IPS-11a (cell line): ENCODE results near the gene KRT78.

Source experiments
- H3K4me3 ChIP-seq: one replicate; pipeline ENCODE4 v1.5.1; 2013; ENCODE audit warnings: low read depth, low read length, control low read depth

KRT78 gene

GRCh38 chr12:52812749-52813148, 36.0 kb downstream of the KRT78 start:
- no peak overlapping the region for H3K4me3 ChIP-seq

GRCh38 chr12:52812073-52812400, 36.8 kb downstream of the KRT78 start:
- no peak overlapping the region for H3K4me3 ChIP-seq

- H3K4me3 ChIP-seq = no peak overlapping the region
Observed at GRCh38 chr12:52811191-52812072, 37.4 kb downstream of the KRT78 start.

- no peak overlapping the region for H3K4me3 ChIP-seq
Observed at GRCh38 chr12:52810554-52810953, 38.2 kb downstream of the KRT78 start.

GRCh38 chr12:52809166-52809565, 39.6 kb downstream of the KRT78 start:
- H3K4me3 ChIP-seq = no peak overlapping the region

GRCh38 chr12:52808573-52809160, 40.1 kb downstream of the KRT78 start:
- H3K4me3 ChIP-seq = no peak overlapping the region

GRCh38 chr12:52807544-52808470, 41.0 kb downstream of the KRT78 start:
- H3K4me3 ChIP-seq = no peak overlapping the region

- H3K4me3 ChIP-seq = no peak overlapping the region
Observed at GRCh38 chr12:52806821-52807543, 41.8 kb downstream of the KRT78 start.

GRCh38 chr12:52806169-52806811, 42.5 kb downstream of the KRT78 start:
- H3K4me3 ChIP-seq = no peak overlapping the region

GRCh38 chr12:52805739-52806138, 43.1 kb downstream of the KRT78 start:
- H3K4me3 ChIP-seq = no peak overlapping the region

GRCh38 chr12:52805000-52805399, 43.8 kb downstream of the KRT78 start:
- H3K4me3 ChIP-seq = no peak overlapping the region

- H3K4me3 ChIP-seq = no peak overlapping the region
Observed at GRCh38 chr12:52802442-52802841, 46.4 kb downstream of the KRT78 start.

GRCh38 chr12:52801773-52802172, 47.0 kb downstream of the KRT78 start:
- no peak overlapping the region for H3K4me3 ChIP-seq

- H3K4me3 ChIP-seq = no peak overlapping the region
Observed at GRCh38 chr12:52800259-52800917, 48.4 kb downstream of the KRT78 start.

GRCh38 chr12:52799505-52800211, 49.1 kb downstream of the KRT78 start:
- no peak overlapping the region for H3K4me3 ChIP-seq

GRCh38 chr12:52798671-52799504, 49.9 kb downstream of the KRT78 start:
- H3K4me3 ChIP-seq = no peak overlapping the region

GRCh38 chr12:52798003-52798670, 50.7 kb downstream of the KRT78 start:
- no peak overlapping the region for H3K4me3 ChIP-seq

GRCh38 chr12:52797529-52797894, 51.3 kb downstream of the KRT78 start:
- H3K4me3 ChIP-seq = no peak overlapping the region
